ENCODE measurements around the gene ADA. TPM values are rescaled to one million over a fixed set of nuclear protein-coding genes. Genes with fewer than 3 reads are reported as not detected.

Gene ADA
- polyA plus RNA-seq, 1 of the 3 experiments (the other 2 are of a cell fraction), result 25.7 TPM

- TF ChIP-seq USF1 (IDR thresholded peaks at IDR 0.05; ENCODE audit: borderline replicate concordance, low read depth) (no peak; the same call in 1 of the 2 replicates), MXI1 (IDR thresholded peaks at IDR 0.05; ENCODE audit: low read depth, low read length) (peak; percentile 74), FOXM1 (IDR thresholded peaks at IDR 0.05; ENCODE audit: low read depth) (0 out of 2 replicates have a peak, but pooled peaks have one; percentile 32), YY1 (IDR thresholded peaks at IDR 0.05; ENCODE audit: low read depth) (0 out of 2 replicates have a peak, but pooled peaks have one; percentile 17), USF2 (IDR thresholded peaks at IDR 0.05; ENCODE audit: borderline replicate concordance, low read depth, low read length) (no peak), REST (IDR thresholded peaks at IDR 0.05; ENCODE audit: low read depth, low read length) (no peak)
Measured at GRCh38 chr20:44572551-44573500, 78.7 kb downstream of the ADA start (continued).

GRCh38 chr20:44571362-44571988 lies 80.0 kb downstream of the ADA start:
- H3F3A ChIP-seq (replicated peaks; ENCODE audit: insufficient read depth), result peaks cover 29% of the 10 kb centered on the region
- peak overlapping the region; percentile 31 to 97; a peak in 2 of 4 replicates for H3K27ac ChIP-seq (ENCODE audit: low read depth in 2 of 2, low read length in 1 of 2)

More at GRCh38 chr20:44571362-44571988, 80.0 kb downstream of the ADA start:
- Histone ChIP-seq H3K9me2 (no peaks in the 10 kb centered on the region), H3K36me3 (replicated peaks in 1 of 2; ENCODE audit: control insufficient read depth in 1 of 2, insufficient read depth in 2 of 2, low read length in 1 of 2) (no peaks in the 10 kb centered on the region), H3K4me1 (ENCODE audit: control insufficient read depth in 1 of 2, insufficient read depth in 2 of 2, low read depth in 1 of 2, low read length in 1 of 2) (peaks cover 16 to 22% of the 10 kb centered on the region in 2 experiments; a peak in 3 of 4 replicates), H3K4me3 (ENCODE audit: low read depth in 2 of 2, low read length in 1 of 2) (no peak overlapping the region), H4K20me1 (ENCODE audit: insufficient read depth) (no peaks in the 10 kb centered on the region), H3K79me2 (ENCODE audit: insufficient read depth) (peaks cover 46% of the 10 kb centered on the region), H3K9me3 (no peaks in the 10 kb centered on the region), H3K9ac (peak overlapping the region; percentile 79; the same call in 1 of the 2 replicates), H3K4me2 (peak overlapping the region; percentile 65; the same call in 1 of the 2 replicates), H3K27me3 (ENCODE audit: insufficient read depth) (no peaks in the 10 kb centered on the region), H2AFZ (ENCODE audit: low read depth) (no peak overlapping the region)
- TF ChIP-seq TEAD4 (IDR thresholded peaks at IDR 0.05; ENCODE audit: borderline replicate concordance, insufficient read depth) (no peak), FOXM1 (IDR thresholded peaks at IDR 0.05; ENCODE audit: low read depth) (no peak), GABPA (IDR thresholded peaks at IDR 0.05; ENCODE audit: low read depth) (no peak), ZBTB33 (IDR thresholded peaks at IDR 0.05; ENCODE audit: borderline replicate concordance, low read depth) (no peak), IRF3 (IDR thresholded peaks at IDR 0.05; ENCODE audit: low read depth, low read length) (no peak), MXI1 (IDR thresholded peaks at IDR 0.05; ENCODE audit: low read depth, low read length) (no peak), RFX5 (IDR thresholded peaks at IDR 0.05; ENCODE audit: low read length) (no peak), MAX (IDR thresholded peaks at IDR 0.05; ENCODE audit: low read depth) (no peak), POLR2AphosphoS5 (IDR thresholded peaks at IDR 0.05; ENCODE audit: low read depth, low read length) (no peak), FOSL2 (IDR thresholded peaks at IDR 0.05; ENCODE audit: borderline replicate concordance, low read depth) (no peak), NFIC (IDR thresholded peaks at IDR 0.05; ENCODE audit: borderline replicate concordance) (no peak), TCF12 (IDR thresholded peaks at IDR 0.05) (no peak), MEF2A (IDR thresholded peaks at IDR 0.05; ENCODE audit: borderline replicate concordance, low read depth) (no peak), JUND (IDR thresholded peaks at IDR 0.05) (no peak), YY1 (IDR thresholded peaks at IDR 0.05; ENCODE audit: low read depth) (no peak), GATA2 (CRISPR knock-in tag; IDR thresholded peaks at IDR 0.05) (no peak), EZH2phosphoT487 (IDR thresholded peaks at IDR 0.05; ENCODE audit: borderline replicate concordance, low read depth) (no peak)
- CTCF ChIA-PET, result interaction anchor here (0.6 to 1.1 kb wide), 2 partner anchors 40 to 96 kb away, joined by 3 read pairs; partner anchors contain the start of gene TTPAL
- 80% methylated on average over 6 of the region's 6 CpGs for WGBS (ENCODE audit: low lambda C conversion rate)
- POLR2A ChIA-PET, result no interaction called here
- no peak for DNase-seq

Data from SK-N-SH (cell line).